GM12891 (cell line): ENCODE measurements around the gene TAS1R1. TPM values are rescaled to one million over a fixed set of nuclear protein-coding genes. Genes with fewer than 3 reads are reported as not detected.

Source experiments
- DNase-seq: peaks from one replicate; pipeline ENCODE4 v3.0.0; 2011; ENCODE audit warnings: low spot score; ENCODE audit not compliant: insufficient read length
- FAIRE-seq: peaks from 2 replicates; lab custom pipeline; 2011; peaks lifted over from hg19 to GRCh38; lab: Jason Lieb, UNC
- PAX5 ChIP-seq: IDR thresholded peaks from 2 replicates; pipeline ENCODE4 v1.6.1; 2011; ENCODE audit warnings: low read length, moderate library complexity, mild to moderate bottlenecking; ENCODE audit not compliant: insufficient read depth, severe bottlenecking
- POLR2A ChIP-seq: IDR thresholded peaks from 2 replicates; pipeline ENCODE4 v1.6.1; 2011; ENCODE audit warnings: low read depth, low read length, control low read depth
- POLR2AphosphoS5 ChIP-seq: IDR thresholded peaks from 2 replicates; pipeline ENCODE4 v1.6.1; 2011; ENCODE audit warnings: low read depth, low read length, control low read depth
- POU2F2 ChIP-seq: IDR thresholded peaks from 2 replicates; pipeline ENCODE4 v1.6.1; 2011; ENCODE audit warnings: low read depth, mild to moderate bottlenecking, control low read depth, low read length, moderate library complexity
- SPI1 ChIP-seq: IDR thresholded peaks from 2 replicates; pipeline ENCODE4 v1.6.1; 2011; ENCODE audit warnings: low read depth, low read length, control low read depth
- TAF1 ChIP-seq: IDR thresholded peaks from 2 replicates; pipeline ENCODE4 v1.6.1; 2011; ENCODE audit warnings: low read depth, low read length, control low read depth
- polyA plus RNA-seq: library from polyadenylated mRNA; unstranded; fragments of >200 nt; gene quantifications from one replicate; pipeline ENCODE4 v1.2.1, GENCODE V29; 2012; ENCODE audit warnings: low read depth, missing spikeins, inconsistent platforms; ENCODE audit not compliant: missing spikeins

Gene TAS1R1
- polyA plus RNA-seq = 0.21 TPM

DNA sequence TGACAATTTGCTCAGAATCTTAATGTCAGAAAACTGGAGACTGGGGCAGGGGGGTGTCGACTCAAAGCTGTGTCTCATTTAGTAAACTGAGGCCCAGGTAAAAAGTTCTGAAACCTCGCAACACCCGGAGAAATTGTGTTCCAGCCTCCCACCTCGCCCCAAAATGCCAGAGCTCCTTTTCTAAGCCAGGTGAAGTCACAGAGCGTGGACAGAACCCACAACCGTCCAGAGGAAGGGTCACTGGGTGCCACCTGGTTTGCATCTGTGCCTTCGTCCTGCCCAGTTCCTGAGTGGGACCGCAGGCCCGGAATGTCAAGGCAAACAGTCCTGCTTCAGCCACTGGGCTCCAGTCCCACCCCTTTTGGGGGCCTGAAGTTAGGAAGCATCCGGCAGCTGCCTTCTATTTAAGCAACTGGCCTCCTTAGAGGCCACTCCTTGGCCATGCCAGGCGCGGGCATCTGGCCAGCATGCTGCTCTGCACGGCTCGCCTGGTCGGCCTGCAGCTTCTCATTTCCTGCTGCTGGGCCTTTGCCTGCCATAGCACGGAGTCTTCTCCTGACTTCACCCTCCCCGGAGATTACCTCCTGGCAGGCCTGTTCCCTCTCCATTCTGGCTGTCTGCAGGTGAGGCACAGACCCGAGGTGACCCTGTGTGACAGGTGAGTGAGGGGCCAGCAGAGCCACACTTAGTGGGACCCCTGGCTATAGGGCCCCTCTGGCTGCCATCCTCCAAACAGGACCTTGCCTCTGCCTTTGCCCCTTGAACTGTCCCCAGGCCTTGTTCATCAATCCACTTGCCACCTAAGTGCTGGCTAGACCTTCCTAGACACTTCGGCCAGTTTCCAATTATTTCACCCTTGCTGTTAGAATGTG lies at the start of gene TAS1R1:
Gene TAS1R1 (plus strand): TSS at position 401 of the 872 bp plus-strand sequence. CDS start 67 bp downstream, at position 468.
- TF ChIP-seq TAF1 (no peak), POLR2A (no peak), POU2F2 (no peak), SPI1 (no peak), POLR2AphosphoS5 (no peak), PAX5 (no peak)
- FAIRE-seq (no peak), DNase-seq (no peak)

DNA sequence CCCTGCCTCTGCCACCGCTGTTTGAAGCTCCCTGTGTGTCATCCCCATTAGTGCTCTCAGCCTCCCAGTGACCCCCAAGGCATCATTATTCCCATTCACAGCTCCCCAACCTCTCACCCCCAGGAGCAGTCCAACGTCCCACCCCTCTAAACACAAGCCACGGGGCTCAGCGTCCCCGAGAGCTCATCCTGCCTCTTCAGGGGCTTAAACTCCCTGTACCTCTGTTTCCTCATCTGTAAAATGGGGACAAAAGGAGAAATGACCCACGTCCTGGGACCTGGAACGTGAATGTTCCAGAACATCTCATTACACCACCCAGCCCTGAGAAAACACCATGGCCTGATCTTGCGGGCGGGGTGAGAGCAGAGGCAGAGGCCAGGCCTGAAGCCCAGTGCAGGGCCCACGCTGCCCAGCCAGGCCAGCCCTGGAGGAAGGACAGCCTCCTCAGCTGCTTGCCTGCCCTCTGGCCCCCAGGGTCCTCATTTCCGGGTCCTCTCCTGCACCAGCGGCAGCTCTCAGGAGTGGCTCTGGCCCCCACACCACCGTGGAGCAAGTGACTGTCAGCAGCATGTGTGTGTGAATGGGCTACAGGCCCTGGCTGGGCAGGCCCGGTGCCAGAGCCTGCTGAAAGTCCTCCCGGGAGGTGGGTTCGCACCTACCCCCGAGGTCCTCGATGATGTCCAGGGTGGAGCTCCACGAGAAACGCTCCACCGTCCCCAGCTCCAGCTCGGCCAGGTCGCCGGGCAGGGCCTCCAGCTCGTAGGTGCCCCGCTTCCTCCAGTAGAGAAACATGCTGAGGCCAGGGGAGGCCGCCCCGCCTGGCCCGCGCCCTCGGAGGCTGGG lies 49.5 kb upstream of the TAS1R1 start:
- FAIRE-seq = no peak
- no peak for DNase-seq
- TF ChIP-seq POU2F2 (no peak), POLR2A (no peak), POLR2AphosphoS5 (no peak), SPI1 (no peak), TAF1 (no peak)

DNA sequence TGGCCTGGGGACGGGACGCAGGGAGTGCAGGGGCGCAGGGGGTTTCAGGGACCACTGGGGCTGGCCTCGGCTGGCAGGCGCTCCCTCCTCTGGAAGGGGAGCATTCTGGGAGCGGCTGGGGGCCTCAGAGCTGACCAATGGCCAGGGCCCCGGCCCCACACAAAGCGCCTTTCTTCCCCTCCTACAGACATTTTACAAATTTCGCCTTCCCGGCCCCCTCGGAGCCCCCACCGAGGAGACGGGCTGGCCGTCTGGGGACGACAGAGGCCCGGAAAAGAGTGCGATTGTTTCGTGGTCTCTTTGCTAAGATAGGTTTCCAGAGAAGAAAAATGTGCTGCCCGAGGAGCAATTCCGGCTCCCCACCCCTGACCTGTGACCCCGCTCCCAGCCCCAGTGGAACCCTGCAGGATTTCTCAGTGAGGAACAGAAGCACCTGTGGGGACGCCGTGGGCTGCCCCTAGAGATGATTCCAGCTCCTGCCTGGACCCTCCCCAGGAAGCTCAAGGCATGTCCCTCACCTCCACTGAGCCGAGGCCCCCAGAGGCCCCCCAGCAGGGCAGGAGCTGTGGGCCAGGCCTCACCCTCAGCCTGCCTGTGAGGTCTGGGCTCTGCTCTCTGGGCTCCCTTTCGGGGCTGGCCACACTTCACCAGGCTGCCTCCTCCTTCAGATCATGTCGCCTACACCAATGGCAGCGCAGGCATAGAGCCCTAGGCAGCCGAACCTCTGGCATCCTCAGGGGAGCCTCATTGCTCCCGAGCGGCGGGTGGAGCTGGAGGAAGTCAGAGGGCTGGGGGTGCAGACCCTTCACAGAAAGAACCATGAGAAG lies 48.7 kb upstream of the TAS1R1 start:
- FAIRE-seq = no peak
- TF ChIP-seq POLR2AphosphoS5 = no peak
- TF ChIP-seq PAX5 = no peak
- no peak for TF ChIP-seq SPI1
- TF ChIP-seq POLR2A = no peak
- DNase-seq = no peak

DNA sequence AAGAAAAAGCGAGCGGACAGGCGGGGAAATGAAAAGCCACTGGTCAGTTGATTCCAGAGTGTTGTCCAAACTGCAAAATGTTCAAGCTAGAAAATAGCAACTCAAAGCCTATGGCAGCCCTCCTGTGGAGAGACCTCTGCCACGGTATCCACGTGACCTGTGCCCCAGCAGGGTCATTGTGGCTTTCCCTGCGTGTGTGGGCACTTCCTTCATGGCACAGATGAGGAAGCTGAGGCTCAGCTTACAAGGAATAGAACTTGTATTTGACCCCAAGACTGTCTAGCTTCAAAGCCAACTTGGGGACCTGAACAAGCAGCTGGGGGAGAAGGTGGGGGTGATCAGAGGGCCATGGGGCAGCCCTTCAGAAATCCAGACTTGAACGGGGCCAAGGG lies 48.1 kb upstream of the TAS1R1 start:
- DNase-seq (no peak), FAIRE-seq (no peak)
- TF ChIP-seq POLR2A (no peak), PAX5 (no peak), SPI1 (no peak), POU2F2 (no peak), TAF1 (no peak), POLR2AphosphoS5 (no peak)

DNA sequence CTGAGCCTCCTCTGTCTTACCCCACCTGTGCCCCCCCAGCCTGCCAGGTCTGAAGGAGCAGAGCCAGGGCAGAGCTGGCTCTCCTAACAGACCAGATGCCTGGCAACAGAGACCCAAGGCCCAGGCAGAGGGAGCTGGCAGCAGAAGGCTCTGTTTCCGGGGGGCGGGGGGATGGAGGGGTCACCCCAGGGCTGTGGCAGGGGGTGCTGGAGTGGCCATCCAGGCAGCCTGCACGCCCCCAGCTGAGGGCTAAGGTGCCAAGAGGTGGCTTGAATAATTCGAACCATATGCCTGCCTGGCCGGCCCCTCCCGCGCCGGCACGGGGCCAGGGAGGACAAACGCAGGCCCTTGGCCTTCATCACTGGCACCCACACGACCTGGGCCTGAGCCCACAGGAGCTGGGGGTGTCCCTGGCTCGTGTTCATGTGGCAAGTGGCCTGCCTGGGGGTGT lies 47.6 kb upstream of the TAS1R1 start:
- DNase-seq (no peak), FAIRE-seq (no peak)
- TF ChIP-seq SPI1 (no peak), POU2F2 (no peak), TAF1 (no peak), POLR2A (no peak), POLR2AphosphoS5 (no peak)

DNA sequence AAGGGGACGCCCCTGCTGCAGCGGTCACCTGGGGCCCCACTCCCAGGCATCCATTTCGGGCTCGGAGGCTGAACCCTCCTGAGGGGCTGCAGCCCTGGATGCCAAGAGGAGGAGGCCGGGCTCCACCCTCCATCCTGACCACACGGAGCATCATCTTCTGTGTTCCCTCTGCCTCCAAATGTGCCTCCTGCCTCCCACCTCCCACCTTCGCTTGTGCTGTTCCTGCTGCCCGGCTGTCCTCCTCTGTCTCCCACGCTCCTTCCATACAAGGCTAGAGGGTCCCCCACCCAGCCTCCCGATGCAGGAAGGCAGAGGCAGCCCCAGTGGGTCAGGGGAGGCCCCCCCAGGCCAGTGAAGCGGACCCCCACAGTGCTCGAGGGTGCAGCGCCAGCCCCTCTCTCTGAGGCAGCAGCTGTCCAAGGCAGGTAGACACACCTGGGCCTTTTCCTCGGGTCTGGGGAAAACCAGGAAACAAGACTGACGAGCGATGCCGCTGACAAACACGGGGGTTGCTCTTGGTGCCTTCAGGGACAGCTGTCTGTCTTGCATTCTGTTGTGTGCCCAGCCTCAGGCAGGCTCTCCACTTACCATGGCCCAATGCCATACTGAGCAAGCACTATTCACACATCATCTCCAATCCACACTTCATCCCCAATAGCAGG lies 46.8 kb upstream of the TAS1R1 start:
- no peak for FAIRE-seq

DNA sequence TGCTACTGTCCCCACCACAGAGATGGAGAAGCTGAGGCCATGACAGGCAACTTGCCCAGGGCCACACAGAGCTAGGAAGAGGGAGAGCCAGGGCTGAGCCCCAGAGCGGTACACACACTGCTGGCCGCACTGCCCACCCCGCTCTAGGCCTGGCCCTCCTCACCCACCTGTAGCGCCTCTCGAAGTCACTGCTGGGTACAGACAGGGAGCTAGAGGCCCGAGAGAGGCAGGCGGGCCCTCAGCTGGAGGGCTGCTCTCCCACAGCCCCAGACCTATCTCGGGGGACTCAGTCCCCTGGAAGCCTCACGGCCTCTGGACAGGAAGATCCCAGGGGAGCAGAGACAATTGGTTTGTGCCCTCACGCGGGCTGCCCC lies 46.3 kb upstream of the TAS1R1 start:
- FAIRE-seq (no peak), DNase-seq (no peak)
- TF ChIP-seq POLR2A (no peak), POLR2AphosphoS5 (no peak), PAX5 (no peak), POU2F2 (no peak), SPI1 (no peak), TAF1 (no peak)

More for the DNA sequence above, 46.8 kb upstream of the TAS1R1 start:
- TF ChIP-seq PAX5 (no peak), SPI1 (no peak), POU2F2 (no peak), POLR2A (no peak), TAF1 (no peak), POLR2AphosphoS5 (no peak)
- peak; percentile 17 for DNase-seq

DNA sequence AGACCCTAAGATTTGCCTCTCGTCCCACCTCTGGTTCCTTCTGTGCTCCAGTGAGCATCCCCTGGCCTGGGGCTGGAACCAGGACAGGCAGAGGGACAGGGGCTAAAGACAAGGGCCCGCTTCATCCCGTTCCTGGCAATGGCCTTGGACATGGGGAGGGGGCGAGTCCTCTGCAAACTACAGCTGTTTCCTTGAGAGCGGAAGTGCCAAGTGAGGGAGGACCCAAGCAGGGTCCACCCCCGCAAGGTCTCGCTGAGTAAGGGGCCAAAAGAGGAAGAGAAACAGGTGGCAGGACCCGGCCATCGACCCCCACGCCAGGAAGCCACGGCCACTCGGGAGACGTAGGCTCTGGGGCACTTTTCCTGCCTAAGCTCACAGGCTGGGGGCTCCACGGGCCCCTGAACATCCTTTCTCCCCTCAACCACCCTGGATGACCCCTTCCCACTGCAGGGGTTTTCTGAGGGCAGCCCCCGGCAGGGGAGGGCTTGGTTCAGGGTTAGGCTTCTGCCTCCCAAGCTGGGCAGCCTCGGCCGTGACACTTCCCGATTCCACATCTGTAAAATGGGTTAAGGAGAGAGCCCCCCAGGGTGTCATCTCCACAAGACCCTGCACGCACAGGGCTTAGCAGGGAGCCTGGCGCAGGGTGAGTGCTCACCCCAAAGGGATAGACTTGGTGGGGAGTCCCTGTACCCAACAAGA lies 45.7 kb upstream of the TAS1R1 start:
- TF ChIP-seq SPI1 (peak; percentile 37; the same call in 1 of the 2 replicates), PAX5 (no peak)
- FAIRE-seq (no peak), DNase-seq (no peak)
